ENCODE data around the gene SCYGR2.

The SCYGR2 gene

DNA sequence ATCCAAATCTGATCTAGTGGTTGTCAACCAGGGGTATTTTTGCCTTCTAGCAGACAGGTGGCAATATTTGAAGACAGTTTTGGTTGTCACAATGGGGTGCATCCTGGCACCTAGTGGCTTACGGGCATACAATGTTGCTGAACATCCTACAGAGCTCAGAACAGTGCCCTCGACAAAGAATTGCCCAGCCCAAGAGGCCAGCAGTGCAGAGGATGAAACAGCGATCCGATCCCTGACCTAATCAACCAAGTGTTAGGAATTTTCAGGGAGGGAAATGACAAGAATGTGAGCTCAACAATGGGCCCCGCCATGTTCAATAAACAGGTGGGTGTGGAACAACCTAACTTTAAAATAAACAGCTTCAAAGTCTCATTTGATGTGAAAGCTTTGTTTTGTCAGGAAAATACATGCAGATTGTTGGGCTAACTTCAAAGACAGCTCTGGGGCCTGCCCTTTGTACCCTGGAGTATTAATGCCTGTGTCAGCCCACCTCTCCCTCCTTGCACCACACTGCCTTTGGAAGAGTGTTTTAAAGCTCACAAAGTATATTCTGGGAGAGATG, 45.4 kb downstream of the SCYGR2 start:
- no peak overlapping the region for H3K4me3 ChIP-seq (ENCODE audit: control insufficient read depth, low read depth, low read length)
- TF ChIP-seq, protein P1, sequence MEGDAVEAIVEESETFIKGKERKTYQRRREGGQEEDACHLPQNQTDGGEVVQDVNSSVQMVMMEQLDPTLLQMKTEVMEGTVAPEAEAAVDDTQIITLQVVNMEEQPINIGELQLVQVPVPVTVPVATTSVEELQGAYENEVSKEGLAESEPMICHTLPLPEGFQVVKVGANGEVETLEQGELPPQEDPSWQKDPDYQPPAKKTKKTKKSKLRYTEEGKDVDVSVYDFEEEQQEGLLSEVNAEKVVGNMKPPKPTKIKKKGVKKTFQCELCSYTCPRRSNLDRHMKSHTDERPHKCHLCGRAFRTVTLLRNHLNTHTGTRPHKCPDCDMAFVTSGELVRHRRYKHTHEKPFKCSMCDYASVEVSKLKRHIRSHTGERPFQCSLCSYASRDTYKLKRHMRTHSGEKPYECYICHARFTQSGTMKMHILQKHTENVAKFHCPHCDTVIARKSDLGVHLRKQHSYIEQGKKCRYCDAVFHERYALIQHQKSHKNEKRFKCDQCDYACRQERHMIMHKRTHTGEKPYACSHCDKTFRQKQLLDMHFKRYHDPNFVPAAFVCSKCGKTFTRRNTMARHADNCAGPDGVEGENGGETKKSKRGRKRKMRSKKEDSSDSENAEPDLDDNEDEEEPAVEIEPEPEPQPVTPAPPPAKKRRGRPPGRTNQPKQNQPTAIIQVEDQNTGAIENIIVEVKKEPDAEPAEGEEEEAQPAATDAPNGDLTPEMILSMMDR (conservative IDR thresholded peaks at IDR 0.05; ENCODE audit: control insufficient read depth, insufficient read depth, low read depth, low read length), result no peak
- DNase-seq (ENCODE audit: low read depth), result no peak

Measured in fibroblast of mammary gland (primary cell).